GM12878 (cell line): ENCODE measurements around the gene PDGFD. TPM values are rescaled to one million over a fixed set of nuclear protein-coding genes. Genes with fewer than 3 reads are reported as not detected.

Experiments
- BCL11A ChIP-seq: IDR thresholded peaks from 2 replicates; pipeline ENCODE4 v1.6.1; 2011; ENCODE audit warnings: low read depth, low read length
- BMI1 ChIP-seq: fragments of 450-650 bp; IDR thresholded peaks from 2 replicates; pipeline ENCODE4 v1.6.1; 2016; ENCODE audit warnings: mild to moderate bottlenecking, moderate library complexity, borderline replicate concordance
- ESRRA ChIP-seq: IDR thresholded peaks from 2 replicates; pipeline ENCODE4 v1.6.1; 2012; ENCODE audit warnings: mild to moderate bottlenecking, low read length, improper control_type of control experiment
- NFIC ChIP-seq: IDR thresholded peaks from 2 replicates; pipeline ENCODE4 v1.6.1; 2012; ENCODE audit warnings: low read depth, mild to moderate bottlenecking, inconsistent platforms, low read length, moderate library complexity
- NFYA ChIP-seq: IDR thresholded peaks from 2 replicates; pipeline ENCODE4 v1.6.1; 2011; ENCODE audit warnings: low read depth, mild to moderate bottlenecking, low read length, improper control_type of control experiment, borderline replicate concordance
- NR2C2 ChIP-seq: IDR thresholded peaks from 2 replicates; pipeline ENCODE4 v1.6.1; 2011; ENCODE audit warnings: borderline replicate concordance, low read depth; ENCODE audit not compliant: control insufficient read depth, insufficient read length
- NR2F1 ChIP-seq: fragments of 450-650 bp; conservative IDR thresholded peaks from 2 replicates; pipeline ENCODE4 v1.6.1; 2017; ENCODE audit warnings: mild to moderate bottlenecking
- RB1 ChIP-seq: fragments of 450-650 bp; formaldehyde crosslinking; IDR thresholded peaks from 2 replicates; pipeline ENCODE4 v1.6.1; 2017; ENCODE audit warnings: mild to moderate bottlenecking, borderline replicate concordance
- SP1 ChIP-seq: IDR thresholded peaks from one replicate; pipeline ENCODE4 v1.6.1; 2011; ENCODE audit warnings: low read depth, low read length
- SUPT20H ChIP-seq: IDR thresholded peaks from 2 replicates; pipeline ENCODE4 v1.6.1; 2011; ENCODE audit warnings: low read depth, mild to moderate bottlenecking, low read length, moderate library complexity, borderline replicate concordance; ENCODE audit not compliant: control insufficient read depth
- TAF1 ChIP-seq: IDR thresholded peaks from 2 replicates; pipeline ENCODE4 v1.6.1; 2011; ENCODE audit warnings: mild to moderate bottlenecking, low read depth, low read length, borderline replicate concordance
- ZNF217 ChIP-seq: fragments of 450-650 bp; IDR thresholded peaks from 2 replicates; pipeline ENCODE4 v1.6.1; 2017; ENCODE audit warnings: antibody characterized with exemption, mild to moderate bottlenecking
- polyA plus RNA-seq, 11 experiments: library from polyadenylated mRNA; depleted of rRNA in 4 of 11; unstranded in 6 of 11; stranded (reverse) in 5 of 11; fragments of >200 nt; fragmentation: Nextera tagmentation in 4 of 11; fragmentation: Illumina TruSeq in 1 of 11; extraction: Ambion mirVana in 4 of 11; extraction: Trizol in 1 of 11; gene quantifications; 1 replicate in 1 of 11; 2 replicates in 10 of 11; pipeline versions ENCODE4 v1.2.1 to v1.2.3, GENCODE V29; 2011 to 2016; ENCODE audit warnings: inconsistent platforms in 2 of 11, missing spikeins in 2 of 11, low read depth in 1 of 11
- total RNA-seq, 4 experiments: library from RNA; depleted of rRNA in 3 of 4; stranded (reverse); fragments of >200 nt in 3 of 4; fragmentation: Illumina TruSeq in 1 of 4; extraction: Trizol in 1 of 4; gene quantifications; 2 replicates each; pipeline versions ENCODE4 v1.2.1 to v1.2.3, GENCODE V29; 2013 to 2021
- TF ChIP-seq, protein P1 (sequence below): fragments of 450-650 bp; IDR thresholded peaks from 2 replicates; pipeline ENCODE4 v1.6.1; 2017; ENCODE audit warnings: mild to moderate bottlenecking, moderate library complexity
- TF ChIP-seq, protein P2 (sequence below): fragments of 450-650 bp; IDR thresholded peaks from 2 replicates; pipeline ENCODE4 v1.6.1; 2017; ENCODE audit warnings: low read depth, mild to moderate bottlenecking, moderate library complexity
- TF ChIP-seq, protein P3 (sequence below): IDR thresholded peaks from 2 replicates; pipeline ENCODE4 v1.6.1; 2012; ENCODE audit warnings: low read length, inconsistent platforms

The PDGFD gene
- total and polyA plus RNA-seq, 10 of the 15 experiments (the other 5 are each of a cell fraction or from before 2014, with no cell fraction given) = 0.05 to 0.13 TPM; not detected in 8

DNA sequence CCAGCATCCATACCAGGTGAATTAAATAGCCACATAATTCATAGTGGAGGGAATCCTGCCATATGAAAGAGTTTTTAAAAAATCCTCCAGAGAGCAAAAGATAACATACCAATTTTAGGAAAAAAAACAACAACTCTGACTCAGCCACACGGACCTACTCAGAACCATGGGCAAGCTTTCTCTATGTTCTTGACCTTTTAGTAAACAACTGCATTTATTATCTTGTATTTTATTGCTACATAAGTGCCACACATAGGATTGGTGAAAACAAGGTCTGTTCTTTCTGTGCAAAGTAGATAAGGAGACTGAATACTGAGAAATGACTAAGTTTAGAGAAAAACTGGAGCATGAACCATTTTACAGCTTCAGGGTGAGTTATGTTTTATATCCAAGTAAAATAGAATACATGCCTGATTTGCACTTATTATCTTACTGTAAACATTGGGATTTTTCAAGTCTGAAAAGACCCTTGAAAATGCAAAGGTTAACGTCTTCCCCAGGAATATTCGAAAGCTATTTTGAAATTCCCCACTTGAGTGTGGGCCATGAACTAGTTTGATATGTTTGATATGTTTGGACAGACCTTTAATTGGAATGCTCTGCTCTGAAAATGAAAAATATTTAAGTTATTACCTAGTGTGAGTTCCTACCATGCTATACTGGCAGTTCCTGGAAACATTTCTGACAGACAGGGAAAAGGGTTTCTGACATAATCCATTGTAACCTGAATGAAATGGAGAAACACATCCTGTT lies 217.0 kb downstream of the PDGFD start (continued):
- TF ChIP-seq, protein P1, sequence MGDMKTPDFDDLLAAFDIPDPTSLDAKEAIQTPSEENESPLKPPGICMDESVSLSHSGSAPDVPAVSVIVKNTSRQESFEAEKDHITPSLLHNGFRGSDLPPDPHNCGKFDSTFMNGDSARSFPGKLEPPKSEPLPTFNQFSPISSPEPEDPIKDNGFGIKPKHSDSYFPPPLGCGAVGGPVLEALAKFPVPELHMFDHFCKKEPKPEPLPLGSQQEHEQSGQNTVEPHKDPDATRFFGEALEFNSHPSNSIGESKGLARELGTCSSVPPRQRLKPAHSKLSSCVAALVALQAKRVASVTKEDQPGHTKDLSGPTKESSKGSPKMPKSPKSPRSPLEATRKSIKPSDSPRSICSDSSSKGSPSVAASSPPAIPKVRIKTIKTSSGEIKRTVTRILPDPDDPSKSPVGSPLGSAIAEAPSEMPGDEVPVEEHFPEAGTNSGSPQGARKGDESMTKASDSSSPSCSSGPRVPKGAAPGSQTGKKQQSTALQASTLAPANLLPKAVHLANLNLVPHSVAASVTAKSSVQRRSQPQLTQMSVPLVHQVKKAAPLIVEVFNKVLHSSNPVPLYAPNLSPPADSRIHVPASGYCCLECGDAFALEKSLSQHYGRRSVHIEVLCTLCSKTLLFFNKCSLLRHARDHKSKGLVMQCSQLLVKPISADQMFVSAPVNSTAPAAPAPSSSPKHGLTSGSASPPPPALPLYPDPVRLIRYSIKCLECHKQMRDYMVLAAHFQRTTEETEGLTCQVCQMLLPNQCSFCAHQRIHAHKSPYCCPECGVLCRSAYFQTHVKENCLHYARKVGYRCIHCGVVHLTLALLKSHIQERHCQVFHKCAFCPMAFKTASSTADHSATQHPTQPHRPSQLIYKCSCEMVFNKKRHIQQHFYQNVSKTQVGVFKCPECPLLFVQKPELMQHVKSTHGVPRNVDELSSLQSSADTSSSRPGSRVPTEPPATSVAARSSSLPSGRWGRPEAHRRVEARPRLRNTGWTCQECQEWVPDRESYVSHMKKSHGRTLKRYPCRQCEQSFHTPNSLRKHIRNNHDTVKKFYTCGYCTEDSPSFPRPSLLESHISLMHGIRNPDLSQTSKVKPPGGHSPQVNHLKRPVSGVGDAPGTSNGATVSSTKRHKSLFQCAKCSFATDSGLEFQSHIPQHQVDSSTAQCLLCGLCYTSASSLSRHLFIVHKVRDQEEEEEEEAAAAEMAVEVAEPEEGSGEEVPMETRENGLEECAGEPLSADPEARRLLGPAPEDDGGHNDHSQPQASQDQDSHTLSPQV = no peak
- no peak for TF ChIP-seq NR2C2
- no peak for TF ChIP-seq RB1
- no peak for TF ChIP-seq NFYA
- TF ChIP-seq NFIC = no peak
- no peak for TF ChIP-seq BMI1
- TF ChIP-seq ZNF217 = no peak
- no peak for TF ChIP-seq TAF1
- no peak for TF ChIP-seq NR2F1
- TF ChIP-seq BCL11A = no peak
- TF ChIP-seq, protein P2, sequence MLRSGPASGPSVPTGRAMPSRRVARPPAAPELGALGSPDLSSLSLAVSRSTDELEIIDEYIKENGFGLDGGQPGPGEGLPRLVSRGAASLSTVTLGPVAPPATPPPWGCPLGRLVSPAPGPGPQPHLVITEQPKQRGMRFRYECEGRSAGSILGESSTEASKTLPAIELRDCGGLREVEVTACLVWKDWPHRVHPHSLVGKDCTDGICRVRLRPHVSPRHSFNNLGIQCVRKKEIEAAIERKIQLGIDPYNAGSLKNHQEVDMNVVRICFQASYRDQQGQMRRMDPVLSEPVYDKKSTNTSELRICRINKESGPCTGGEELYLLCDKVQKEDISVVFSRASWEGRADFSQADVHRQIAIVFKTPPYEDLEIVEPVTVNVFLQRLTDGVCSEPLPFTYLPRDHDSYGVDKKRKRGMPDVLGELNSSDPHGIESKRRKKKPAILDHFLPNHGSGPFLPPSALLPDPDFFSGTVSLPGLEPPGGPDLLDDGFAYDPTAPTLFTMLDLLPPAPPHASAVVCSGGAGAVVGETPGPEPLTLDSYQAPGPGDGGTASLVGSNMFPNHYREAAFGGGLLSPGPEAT = no peak
- no peak for TF ChIP-seq ESRRA
- TF ChIP-seq, protein P3, sequence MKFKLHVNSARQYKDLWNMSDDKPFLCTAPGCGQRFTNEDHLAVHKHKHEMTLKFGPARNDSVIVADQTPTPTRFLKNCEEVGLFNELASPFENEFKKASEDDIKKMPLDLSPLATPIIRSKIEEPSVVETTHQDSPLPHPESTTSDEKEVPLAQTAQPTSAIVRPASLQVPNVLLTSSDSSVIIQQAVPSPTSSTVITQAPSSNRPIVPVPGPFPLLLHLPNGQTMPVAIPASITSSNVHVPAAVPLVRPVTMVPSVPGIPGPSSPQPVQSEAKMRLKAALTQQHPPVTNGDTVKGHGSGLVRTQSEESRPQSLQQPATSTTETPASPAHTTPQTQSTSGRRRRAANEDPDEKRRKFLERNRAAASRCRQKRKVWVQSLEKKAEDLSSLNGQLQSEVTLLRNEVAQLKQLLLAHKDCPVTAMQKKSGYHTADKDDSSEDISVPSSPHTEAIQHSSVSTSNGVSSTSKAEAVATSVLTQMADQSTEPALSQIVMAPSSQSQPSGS = no peak
- TF ChIP-seq SP1 = no peak
- no peak for TF ChIP-seq SUPT20H
